Activated CD4-positive, CD25-positive, alpha-beta regulatory T cell treated with anti-CD3 and anti-CD28 coated beads, Interleukin-2, amount 50 U/mL, for 72 hours (primary cell): ENCODE results near the gene ALG12.
A peak's percentile ranks its signal among the peaks of the same experiment; 100 is the strongest.

Experiments used
- DNase-seq: peaks from one replicate; pipeline ENCODE4 v3.0.0; 2021

Gene ALG12

GRCh38 chr22:49929211-49929979 is 11.2 kb upstream of the ALG12 start:
- peak; percentile 91 for DNase-seq

GRCh38 chr22:49928555-49929210 is 10.4 kb upstream of the ALG12 start:
- no peak for DNase-seq

GRCh38 chr22:49928185-49928495 is 9.9 kb upstream of the ALG12 start:
- no peak for DNase-seq

DNA sequence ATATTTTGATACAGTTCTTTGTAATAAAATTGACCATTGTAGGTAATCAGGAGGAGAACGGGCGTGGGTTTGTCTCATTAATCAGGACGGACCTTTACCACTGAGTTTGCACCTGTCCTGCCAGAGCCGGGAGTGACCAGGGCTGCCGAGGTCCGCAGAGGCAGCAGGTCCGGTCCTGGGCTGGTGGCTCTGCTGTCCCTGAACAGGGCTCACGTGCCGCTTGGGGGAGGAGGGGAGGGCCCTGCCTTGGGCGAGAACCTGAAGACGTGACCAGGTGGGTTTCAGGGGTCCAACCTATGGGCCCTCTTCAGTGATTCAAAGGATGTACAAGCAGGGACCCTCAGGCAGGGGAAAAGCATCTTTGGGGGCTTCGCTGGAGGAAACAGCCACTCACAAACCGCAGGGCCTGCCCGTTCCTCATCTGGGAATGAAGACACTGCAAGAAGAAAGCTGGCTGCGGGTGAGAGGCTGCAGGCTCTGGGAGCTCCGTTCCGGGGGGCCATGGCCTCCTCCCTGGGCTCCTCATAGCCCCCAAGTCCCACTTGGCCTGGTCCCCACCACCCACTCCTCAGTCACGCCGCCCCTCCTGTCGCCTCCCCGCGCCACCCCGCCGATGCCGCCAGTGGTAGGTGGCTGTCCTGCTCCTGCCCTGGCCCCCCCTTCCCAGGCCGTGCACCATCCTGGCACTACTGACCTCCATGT is 9.4 kb upstream of the ALG12 start:
- no peak for DNase-seq

DNA sequence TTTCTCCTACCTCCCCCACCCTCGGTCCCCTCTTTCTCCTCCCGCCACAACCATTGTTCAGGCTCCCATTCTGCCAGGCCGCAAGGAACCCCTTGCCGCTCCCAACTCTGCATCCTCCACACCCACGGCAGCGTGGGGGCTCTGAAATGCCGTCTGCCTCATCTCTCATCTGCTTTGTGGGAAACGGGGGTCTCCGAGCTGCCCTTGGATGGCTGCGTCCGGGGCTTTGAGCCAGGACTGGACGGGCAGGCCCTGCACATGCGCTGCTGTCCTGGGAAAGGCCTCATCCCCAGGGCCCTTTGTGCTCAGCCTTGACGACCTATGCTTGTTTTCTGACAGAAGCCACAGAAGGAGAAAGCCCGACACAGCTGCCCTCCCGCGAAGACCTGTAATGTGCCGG is 8.7 kb upstream of the ALG12 start:
- DNase-seq = no peak

DNA sequence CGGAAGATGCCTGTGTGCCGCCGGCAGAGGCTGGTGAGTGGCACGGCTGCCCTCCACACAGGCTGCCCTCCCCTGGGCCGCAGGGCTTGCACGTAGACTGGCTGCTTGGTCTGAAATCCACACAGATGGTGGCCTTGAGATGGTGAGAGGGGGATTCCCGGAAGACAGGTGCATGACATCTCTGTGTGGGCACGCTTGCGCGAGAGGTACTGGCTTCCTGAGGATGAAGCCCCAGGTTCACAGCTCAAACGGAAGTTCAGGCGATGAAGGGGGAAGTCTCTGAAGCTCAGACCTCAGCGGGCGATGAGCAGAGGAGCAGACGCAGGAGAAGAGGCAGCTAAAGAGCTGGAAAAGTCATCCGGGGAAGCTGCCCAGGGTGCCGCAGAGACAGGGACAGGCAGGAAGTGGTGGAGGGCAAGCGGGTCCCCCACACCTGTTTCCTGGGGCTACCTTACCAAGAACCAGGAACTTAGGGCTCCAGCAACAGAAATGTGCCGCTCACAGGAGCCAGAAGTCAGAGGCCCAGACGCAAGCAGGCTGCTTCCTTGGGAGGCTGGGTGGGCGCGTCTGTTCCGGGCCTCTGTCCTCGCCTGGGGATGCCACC is 7.4 kb upstream of the ALG12 start:
- peak; percentile 63 for DNase-seq

- DNase-seq = no peak
These were observed 6.0 kb upstream of the ALG12 start for GRCh38 chr22:49924113-49924833.

DNA sequence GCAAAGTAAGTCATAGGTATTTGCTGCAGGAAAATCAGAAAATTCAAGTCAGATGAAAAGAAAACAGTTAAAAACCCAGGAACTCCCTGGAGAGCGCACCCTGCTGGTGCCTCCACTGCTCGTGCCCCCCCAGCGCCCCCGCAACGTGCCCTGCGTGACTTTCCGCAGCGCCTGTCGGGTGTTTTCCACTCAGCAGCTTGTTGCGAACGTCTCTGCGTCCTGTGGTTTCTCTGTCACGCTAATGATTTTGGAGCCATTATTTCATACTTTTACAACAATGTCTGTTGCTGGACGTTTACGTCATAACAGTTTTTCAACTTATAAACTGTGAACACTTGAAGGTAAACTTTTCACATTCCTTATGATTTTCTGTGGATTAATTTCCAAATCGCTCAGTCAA is 5.2 kb upstream of the ALG12 start:
- no peak for DNase-seq

- DNase-seq = no peak
These were observed 4.7 kb upstream of the ALG12 start for GRCh38 chr22:49922926-49923325.

DNA sequence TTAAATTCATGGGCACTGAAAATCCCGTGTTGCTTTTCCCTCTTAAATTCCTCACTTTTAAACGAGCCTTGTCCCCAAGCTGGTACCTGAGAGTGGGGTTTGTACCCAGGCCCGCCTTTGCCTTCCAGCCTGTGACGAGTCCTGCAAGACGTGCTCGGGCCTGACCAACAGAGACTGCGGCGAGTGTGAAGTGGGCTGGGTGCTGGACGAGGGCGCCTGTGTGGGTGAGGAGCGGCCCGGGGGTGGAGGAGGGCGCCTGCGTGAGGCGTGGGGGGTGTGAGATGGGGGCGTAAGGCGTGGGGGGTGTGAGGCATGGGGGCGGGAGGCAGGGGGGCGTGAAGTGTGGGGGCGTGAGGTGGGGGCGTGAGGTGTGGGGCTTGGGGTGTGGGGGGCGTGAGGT is 4.2 kb upstream of the ALG12 start:
- DNase-seq = no peak

- DNase-seq = no peak
These were observed 3.5 kb upstream of the ALG12 start for GRCh38 chr22:49921508-49922278.

DNA sequence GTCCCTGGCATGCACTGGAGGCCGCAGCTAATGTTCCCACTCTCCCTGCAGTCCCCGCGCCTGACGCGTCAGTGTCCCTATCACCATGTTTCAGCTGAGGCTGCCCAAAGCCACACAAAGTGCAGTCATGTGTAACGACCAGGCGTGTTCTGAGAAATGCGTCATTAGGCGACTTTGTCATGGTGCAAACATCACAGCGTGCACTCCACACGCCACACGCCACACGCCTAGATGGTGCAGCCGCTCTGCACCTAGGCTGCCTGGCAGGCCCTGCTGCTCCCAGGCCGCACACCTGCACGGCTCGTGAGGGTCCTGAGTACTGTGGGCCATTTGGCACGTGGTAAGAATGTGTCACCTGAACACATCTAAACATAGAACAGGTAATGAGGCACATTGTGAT is 2.6 kb upstream of the ALG12 start:
- DNase-seq = no peak

DNA sequence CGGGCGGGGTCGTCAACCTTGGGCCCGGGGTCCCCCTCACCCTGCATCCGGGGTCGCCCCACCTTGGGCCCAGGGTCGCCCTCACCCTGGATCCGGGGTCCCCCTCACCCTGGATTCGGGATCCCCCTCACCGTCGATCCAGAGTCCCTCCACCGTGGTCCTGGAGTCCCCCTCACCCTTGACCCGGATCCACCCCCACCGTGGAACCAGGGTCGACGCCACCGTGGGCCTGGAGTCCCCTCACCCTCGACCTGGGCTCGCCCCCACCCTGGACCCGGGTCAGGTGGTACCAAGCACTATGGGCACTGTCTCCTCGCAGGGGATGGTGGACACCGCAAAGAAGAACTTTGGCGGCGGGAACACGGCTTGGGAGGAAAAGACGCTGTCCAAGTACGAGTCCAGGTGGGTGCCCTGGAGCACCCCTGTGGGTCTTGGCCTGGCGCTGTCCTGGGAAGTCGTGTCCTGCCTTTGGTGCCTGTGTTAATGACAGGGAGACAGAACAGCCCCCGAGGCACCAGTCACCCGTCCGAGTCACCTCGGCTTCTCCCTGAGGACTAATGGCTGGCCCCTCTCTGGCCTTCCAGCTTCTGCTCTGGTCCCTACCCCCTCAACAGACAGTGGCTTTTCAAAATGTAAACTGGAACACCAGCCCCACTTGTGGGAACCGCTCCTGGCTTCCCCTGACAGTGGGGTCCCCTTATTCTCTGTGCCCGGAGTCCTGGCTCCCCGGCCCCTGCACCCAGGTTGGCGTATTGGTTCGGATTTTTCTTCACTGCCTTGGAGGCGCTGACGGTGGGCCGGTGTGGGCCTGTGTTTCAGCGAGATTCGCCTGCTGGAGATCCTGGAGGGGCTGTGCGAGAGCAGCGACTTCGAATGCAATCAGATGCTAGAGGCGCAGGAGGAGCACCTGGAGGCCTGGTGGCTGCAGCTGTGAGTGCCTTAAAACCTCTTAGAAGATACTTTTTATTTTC is 958 bp upstream of the ALG12 start:
- DNase-seq = no peak

DNA sequence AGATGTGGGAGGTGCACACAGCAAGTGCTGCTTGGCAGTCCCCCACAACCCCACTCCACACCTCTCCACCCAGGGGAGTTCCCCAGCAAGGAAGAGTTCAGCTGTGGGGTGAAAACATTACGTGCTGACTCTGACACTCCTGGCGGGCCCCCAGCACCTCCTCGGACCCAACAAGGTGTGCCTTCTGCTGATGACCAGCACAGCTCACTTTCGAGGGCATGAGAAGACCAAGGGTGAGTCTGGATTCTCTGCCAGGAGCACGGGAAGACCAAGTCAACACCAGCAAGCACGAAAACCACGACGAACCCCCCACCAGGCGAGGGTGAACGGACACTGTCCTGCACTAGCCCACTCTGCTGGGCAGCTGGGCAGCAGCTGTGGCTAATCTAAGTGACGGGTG is 1.4 kb downstream of the ALG12 start:
- DNase-seq = no peak

DNA sequence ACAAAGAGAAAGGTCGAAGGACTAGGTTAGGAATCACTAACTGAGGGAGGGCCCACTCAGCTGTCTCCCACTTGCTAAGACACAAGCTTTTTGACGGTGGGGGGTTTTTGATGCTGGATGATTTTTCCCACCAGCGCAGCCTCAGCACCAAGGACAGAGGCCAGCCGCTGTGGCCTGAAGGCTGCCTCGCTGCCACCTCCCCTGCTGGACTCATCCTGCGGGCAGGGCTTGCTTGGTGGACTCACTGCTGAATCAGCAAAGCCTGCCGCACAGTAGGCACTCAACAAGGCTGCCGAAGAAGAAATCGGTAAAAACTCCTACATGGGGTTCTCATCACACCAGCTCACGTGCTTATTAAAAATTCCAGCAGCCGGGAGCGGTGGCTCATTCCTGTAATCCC is 2.6 kb downstream of the ALG12 start:
- DNase-seq = no peak

DNA sequence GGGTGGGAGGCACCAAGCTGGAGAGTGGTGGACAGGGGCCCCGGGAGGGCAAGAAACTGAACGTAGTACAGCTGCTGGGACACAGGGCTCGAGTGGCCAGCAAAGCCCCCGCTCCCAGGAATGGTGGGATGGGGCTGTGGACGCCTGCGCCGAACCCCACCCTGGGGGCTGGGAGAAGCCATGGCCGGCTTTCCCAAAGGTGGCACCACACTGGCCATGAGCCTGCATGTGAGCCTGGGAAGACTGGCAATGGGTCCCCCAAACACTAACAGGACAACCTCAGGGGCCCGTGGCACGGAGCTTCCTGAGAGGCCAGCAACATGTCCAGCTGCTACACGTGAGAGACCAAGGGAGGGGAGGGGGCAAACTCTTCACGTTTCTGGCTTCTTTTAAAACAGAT is 4.0 kb downstream of the ALG12 start:
- no peak for DNase-seq

DNA sequence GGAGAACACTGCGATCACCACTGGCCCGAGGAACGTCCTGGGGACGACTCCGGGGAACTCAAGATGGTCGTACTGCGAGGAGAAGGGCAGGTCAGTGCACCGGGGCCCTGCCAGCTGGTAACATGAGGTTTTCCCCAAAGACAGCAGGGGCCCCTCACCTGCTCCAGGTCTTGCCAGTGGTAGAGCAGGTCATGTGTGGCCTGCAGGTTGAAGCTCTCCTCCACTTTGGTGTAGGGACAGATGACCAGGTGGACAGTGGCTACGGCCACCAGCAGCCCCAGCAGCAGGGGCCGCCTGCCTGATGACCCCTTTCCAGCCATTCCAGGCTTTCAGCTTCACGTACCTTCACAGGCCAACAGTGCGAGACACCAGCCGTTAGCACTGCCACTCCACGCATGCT is 4.8 kb downstream of the ALG12 start:
- DNase-seq = no peak

DNA sequence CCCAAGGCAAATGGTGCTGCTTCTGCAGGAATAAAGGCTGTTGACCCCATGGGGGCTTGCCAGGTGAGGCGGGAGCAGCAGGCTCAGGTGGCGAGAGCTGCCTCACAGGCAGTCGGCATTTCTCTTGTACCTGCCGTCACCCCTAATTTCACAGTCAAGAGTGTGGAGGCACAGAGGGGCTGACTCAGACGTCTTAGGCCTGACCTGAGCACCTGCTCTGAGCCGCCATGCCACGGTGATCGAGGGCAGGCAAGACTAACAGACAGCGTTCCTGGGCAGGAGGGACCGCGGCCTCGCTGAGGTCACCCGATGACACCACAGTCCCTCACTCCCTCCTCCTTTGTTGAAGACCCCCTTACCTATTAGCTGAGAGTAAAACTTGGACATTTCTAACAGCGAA is 5.2 kb downstream of the ALG12 start:
- DNase-seq = no peak

- DNase-seq = no peak
These were observed 6.2 kb downstream of the ALG12 start for GRCh38 chr22:49911881-49912625.
